H9 (cell line): Measurements from ENCODE around the gene ENDOU. TPM values are rescaled to one million over a fixed set of nuclear protein-coding genes. Genes with fewer than 3 reads are reported as not detected.

Source experiments
- DNase-seq: peaks from one replicate; pipeline ENCODE4 v3.0.0-alpha.2; 2017
- H2AFZ ChIP-seq: one replicate; pipeline ENCODE4 v1.6.1; 2013; ENCODE audit warnings: mild to moderate bottlenecking, low read length, control low read depth, moderate library complexity
- H2AK5ac ChIP-seq: 2 replicates; pipeline ENCODE4 v1.6.1; 2013; ENCODE audit warnings: low read length, control low read depth, mixed read lengths; ENCODE audit not compliant: insufficient read length
- H2BK120ac ChIP-seq: one replicate; pipeline ENCODE4 v1.6.1; 2013; ENCODE audit warnings: low read depth, mild to moderate bottlenecking, low read length, control low read depth, inconsistent platforms; ENCODE audit not compliant: poor library complexity, severe bottlenecking
- H2BK12ac ChIP-seq: 2 replicates; pipeline ENCODE4 v1.6.1; 2013; ENCODE audit warnings: low read length, control low read depth, mixed read lengths, low read depth; ENCODE audit not compliant: insufficient read length
- H2BK15ac ChIP-seq: 2 replicates; pipeline ENCODE4 v1.6.1; 2013; ENCODE audit warnings: low read depth, low read length, control low read depth
- H2BK20ac ChIP-seq: one replicate; pipeline ENCODE4 v1.6.1; 2013; ENCODE audit warnings: low read depth, mild to moderate bottlenecking, low read length, control low read depth, inconsistent platforms; ENCODE audit not compliant: poor library complexity, severe bottlenecking
- H2BK5ac ChIP-seq: 2 replicates; pipeline ENCODE4 v1.6.1; 2013; ENCODE audit warnings: low read length, control low read depth, mixed read lengths; ENCODE audit not compliant: insufficient read length
- H3K14ac ChIP-seq: 2 replicates; pipeline ENCODE4 v1.6.1; 2013; ENCODE audit warnings: low read length, control low read depth; ENCODE audit not compliant: insufficient read depth
- H3K18ac ChIP-seq: 2 replicates; pipeline ENCODE4 v1.6.1; 2013; ENCODE audit warnings: low read depth, mild to moderate bottlenecking, mixed read lengths, low read length, control low read depth; ENCODE audit not compliant: insufficient read length
- H3K23ac ChIP-seq: 2 replicates; pipeline ENCODE4 v1.6.1; 2013; ENCODE audit warnings: low read length, control low read depth, mixed read lengths, low read depth; ENCODE audit not compliant: insufficient read length
- H3K23me2 ChIP-seq: 2 replicates; pipeline ENCODE4 v1.6.1; 2013; ENCODE audit warnings: low read depth, mild to moderate bottlenecking, mixed read lengths, low read length, control low read depth; ENCODE audit not compliant: insufficient read length, poor library complexity, severe bottlenecking
- H3K27ac ChIP-seq: 2 replicates; pipeline ENCODE4 v1.5.1; 2013; ENCODE audit warnings: low read length, control low read depth, mixed read lengths, low read depth; ENCODE audit not compliant: insufficient read length
- H3K27me3 ChIP-seq: 2 replicates; pipeline ENCODE4 v1.6.1; 2013; ENCODE audit warnings: low read length, control low read depth, inconsistent platforms; ENCODE audit not compliant: insufficient read depth
- H3K4ac ChIP-seq: 2 replicates; pipeline ENCODE4 v1.6.1; 2013; ENCODE audit warnings: low read depth, mild to moderate bottlenecking, control low read depth, inconsistent platforms, low read length, moderate library complexity
- H3K4me1 ChIP-seq: 2 replicates; pipeline ENCODE4 v1.6.1; 2013; ENCODE audit warnings: low read length, control low read depth, inconsistent platforms; ENCODE audit not compliant: insufficient read depth
- H3K4me2 ChIP-seq: 2 replicates; pipeline ENCODE4 v1.6.1; 2013; ENCODE audit warnings: low read length, control low read depth, mixed read lengths; ENCODE audit not compliant: insufficient read length, insufficient read depth
- H3K56ac ChIP-seq: 2 replicates; pipeline ENCODE4 v1.6.1; 2013; ENCODE audit warnings: low read depth, mild to moderate bottlenecking, mixed read lengths, low read length, control low read depth; ENCODE audit not compliant: insufficient read length
- H3K79me1 ChIP-seq: 2 replicates; pipeline ENCODE4 v1.6.1; 2013; ENCODE audit warnings: low read depth, mild to moderate bottlenecking, moderate library complexity, low read length, control low read depth, inconsistent platforms; ENCODE audit not compliant: insufficient read depth, poor library complexity, severe bottlenecking
- H3K79me2 ChIP-seq: 2 replicates; pipeline ENCODE4 v1.6.1; 2013; ENCODE audit warnings: low read length, control low read depth, inconsistent platforms; ENCODE audit not compliant: insufficient read depth
- H3K9ac ChIP-seq: 2 replicates; pipeline ENCODE4 v1.6.1; 2013; ENCODE audit warnings: low read length, control low read depth, mixed read lengths; ENCODE audit not compliant: insufficient read length; ENCODE audit errors: extremely low read depth
- H3K9me3 ChIP-seq: one replicate; pipeline ENCODE4 v1.6.1; 2013; ENCODE audit warnings: low read depth, low read length, inconsistent platforms; ENCODE audit not compliant: control insufficient read depth
- H3T11ph ChIP-seq: one replicate; pipeline ENCODE4 v1.6.1; 2013; ENCODE audit warnings: mild to moderate bottlenecking, low read length, control low read depth, inconsistent platforms
- H4K20me1 ChIP-seq: one replicate; pipeline ENCODE4 v1.6.1; 2013; ENCODE audit not compliant: control insufficient read depth, insufficient read length, insufficient read depth
- H4K5ac ChIP-seq: 2 replicates; pipeline ENCODE4 v1.6.1; 2013; ENCODE audit warnings: low read depth, mild to moderate bottlenecking, mixed read lengths, low read length, control low read depth; ENCODE audit not compliant: insufficient read length
- H4K8ac ChIP-seq: replicated peaks from 2 replicates; pipeline ENCODE4 v1.6.1; 2013; ENCODE audit warnings: low read length, control low read depth, mixed read lengths, low read depth; ENCODE audit not compliant: insufficient read length
- H4K91ac ChIP-seq: 2 replicates; pipeline ENCODE4 v1.6.1; 2013; ENCODE audit warnings: low read depth, mild to moderate bottlenecking, moderate library complexity, mixed read lengths, low read length, control low read depth; ENCODE audit not compliant: insufficient read length
- H3K27ac Mint-ChIP-seq, 3 experiments: 2 replicates in 2 of 3; 3 replicates in 1 of 3; pipeline ENCODE4 v1.8.0; 2020 to 2021; ENCODE audit warnings: mixed read lengths in 3 of 3, mild to moderate bottlenecking in 1 of 3, moderate library complexity in 1 of 3
- H3K27me3 Mint-ChIP-seq: 2 replicates; pipeline ENCODE4 v1.8.0; 2021; ENCODE audit warnings: low read depth, mild to moderate bottlenecking, moderate library complexity, mixed read lengths
- H3K36me3 Mint-ChIP-seq, 3 experiments: 2 replicates in 2 of 3; 3 replicates in 1 of 3; pipeline ENCODE4 v1.8.0; 2020 to 2021; ENCODE audit warnings: low read depth in 3 of 3, mixed read lengths in 3 of 3; ENCODE audit not compliant: insufficient read depth in 1 of 3
- H3K4me1 Mint-ChIP-seq, 2 experiments: 2 replicates each; pipeline ENCODE4 v1.8.0; 2020; ENCODE audit warnings: mixed read lengths in 2 of 2
- H3K4me3 Mint-ChIP-seq, 2 experiments: 2 replicates in 1 of 2; 3 replicates in 1 of 2; pipeline ENCODE4 v1.8.0; 2020 to 2021; ENCODE audit warnings: mild to moderate bottlenecking in 2 of 2, mixed read lengths in 2 of 2, moderate library complexity in 1 of 2
- H3K9me3 Mint-ChIP-seq, 2 experiments: 2 replicates in 1 of 2; 3 replicates in 1 of 2; pipeline ENCODE4 v1.8.0; 2020; ENCODE audit warnings: mild to moderate bottlenecking in 2 of 2, mixed read lengths in 2 of 2, moderate library complexity in 1 of 2
- WGBS: extraction: QIAGEN DNeasy Blood & Tissue Kit; methylation state at CpG from one replicate; pipeline ENCODE4 v1.1.7; 2013; ENCODE audit warnings: missing lambda C conversion rate, low lambda C conversion rate, mixed read lengths; ENCODE audit not compliant: insufficient read length; ENCODE audit errors: extremely low coverage; 5-methylcytosine and 5-hydroxymethylcytosine counted together
- long read RNA-seq: library from polyadenylated mRNA; unstranded; transcript quantifications from one replicate; pipeline ENCODE4 v2.0.0, GENCODE V29; 2020
- total RNA-seq: library from RNA; stranded (reverse); gene quantifications from 2 replicates; pipeline ENCODE4 v1.2.1, GENCODE V29; 2021
- TF ChIP-seq, protein P1 (sequence below): fragments of 200-600 bp; sonication (generic); conservative IDR thresholded peaks from 3 replicates; pipeline ENCODE4 v1.8.0; 2021; ENCODE audit warnings: antibody characterized with exemption, mild to moderate bottlenecking

Gene ENDOU
- total RNA-seq = not detected in 2 replicates
- long read RNA-seq = 0 reads

- Histone ChIP-seq H3K9ac (no peak within 1 kb of the TSS), H3K79me1 (no peaks in the 10 kb centered on the region), H3K27me3 (no peaks in the 10 kb centered on the region), H3K4ac (no peak within 1 kb of the TSS), H3K79me2 (no peaks in the 10 kb centered on the region), H2BK15ac (no peak within 1 kb of the TSS), H3K9me3 (no peaks in the 10 kb centered on the region), H3K23ac (no peak within 1 kb of the TSS), H4K8ac (no peak within 1 kb of the TSS), H3K18ac (no peak within 1 kb of the TSS), H3K27ac (no peak within 1 kb of the TSS), H2BK20ac (no peak within 1 kb of the TSS), H2BK120ac (no peak within 1 kb of the TSS), H4K5ac (no peak within 1 kb of the TSS), H2BK12ac (no peak within 1 kb of the TSS), H2AFZ (no peak within 1 kb of the TSS), H3K23me2 (no peaks in the 10 kb centered on the region), H3K4me2 (no peak within 1 kb of the TSS), H2AK5ac (no peak within 1 kb of the TSS), H3K14ac (no peak within 1 kb of the TSS), H2BK5ac (no peak within 1 kb of the TSS), H3T11ph (no peak within 1 kb of the TSS), H3K56ac (no peak within 1 kb of the TSS), H4K20me1 (no peaks in the 10 kb centered on the region), H3K4me1 (no peaks in the 10 kb centered on the region), H4K91ac (no peak within 1 kb of the TSS)
- DNase-seq = no peak
- no peaks in the 10 kb centered on the region for H3K9me3 Mint-ChIP-seq
- peaks cover 3 to 4% of the 10 kb centered on the region in 2 experiments for H3K4me1 Mint-ChIP-seq
- peaks cover 22% of the 10 kb centered on the region for H3K27me3 Mint-ChIP-seq
- no peak within 1 kb of the TSS; a peak in 1 of 7 replicates for H3K27ac Mint-ChIP-seq
- TF ChIP-seq, protein P1, sequence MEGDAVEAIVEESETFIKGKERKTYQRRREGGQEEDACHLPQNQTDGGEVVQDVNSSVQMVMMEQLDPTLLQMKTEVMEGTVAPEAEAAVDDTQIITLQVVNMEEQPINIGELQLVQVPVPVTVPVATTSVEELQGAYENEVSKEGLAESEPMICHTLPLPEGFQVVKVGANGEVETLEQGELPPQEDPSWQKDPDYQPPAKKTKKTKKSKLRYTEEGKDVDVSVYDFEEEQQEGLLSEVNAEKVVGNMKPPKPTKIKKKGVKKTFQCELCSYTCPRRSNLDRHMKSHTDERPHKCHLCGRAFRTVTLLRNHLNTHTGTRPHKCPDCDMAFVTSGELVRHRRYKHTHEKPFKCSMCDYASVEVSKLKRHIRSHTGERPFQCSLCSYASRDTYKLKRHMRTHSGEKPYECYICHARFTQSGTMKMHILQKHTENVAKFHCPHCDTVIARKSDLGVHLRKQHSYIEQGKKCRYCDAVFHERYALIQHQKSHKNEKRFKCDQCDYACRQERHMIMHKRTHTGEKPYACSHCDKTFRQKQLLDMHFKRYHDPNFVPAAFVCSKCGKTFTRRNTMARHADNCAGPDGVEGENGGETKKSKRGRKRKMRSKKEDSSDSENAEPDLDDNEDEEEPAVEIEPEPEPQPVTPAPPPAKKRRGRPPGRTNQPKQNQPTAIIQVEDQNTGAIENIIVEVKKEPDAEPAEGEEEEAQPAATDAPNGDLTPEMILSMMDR = no peak
- no peaks in the 10 kb centered on the region for H3K36me3 Mint-ChIP-seq
- no peak within 1 kb of the TSS for H3K4me3 Mint-ChIP-seq
- WGBS = no CpG with 5 or more reads among the region's 8 CpGs
Measured at GRCh38 chr12:47725091-47725772, at the start of gene ENDOU. TSS of gene ENDOU (minus strand) at chr12:47725490. CDS start at chr12:47725413, 77 bp downstream.
